Retinal pigment epithelial cell (primary cell): Measurements from ENCODE around the gene CES4A.
"Not testable (repeated sequence)": the region's sequence is repeated elsewhere in the genome, so short reads cannot be mapped to it uniquely, and the experiment has no call there.

Experiments used
- DNase-seq: peaks from one replicate; pipeline ENCODE4 v3.0.0-alpha.2; 2010; ENCODE audit warnings: low read depth
- H3K4me3 ChIP-seq: 2 replicates; pipeline ENCODE4 v1.5.1; 2011; ENCODE audit warnings: mild to moderate bottlenecking, low read length, control low read depth, moderate library complexity
- CTCF ChIP-seq: conservative IDR thresholded peaks from 2 replicates; pipeline ENCODE4 v1.5.1; 2011; ENCODE audit warnings: low read depth, low read length, control low read depth, inconsistent platforms

CES4A gene

GRCh38 chr16:67040166-67040565, 51.8 kb downstream of the CES4A start:
- H3K4me3 ChIP-seq: no peak overlapping the region
- no peak for TF ChIP-seq CTCF
- DNase-seq: no peak

GRCh38 chr16:67040906-67041305, 52.5 kb downstream of the CES4A start:
- DNase-seq: no peak
- no peak for TF ChIP-seq CTCF
- H3K4me3 ChIP-seq: no peak overlapping the region

- not testable (repeated sequence) for DNase-seq
Measured at GRCh38 chr16:67041520-67041919, 53.1 kb downstream of the CES4A start.

GRCh38 chr16:67043420-67043819, 55.0 kb downstream of the CES4A start:
- no peak for TF ChIP-seq CTCF
- H3K4me3 ChIP-seq: no peak overlapping the region
- no peak for DNase-seq

More at GRCh38 chr16:67041520-67041919, 53.1 kb downstream of the CES4A start:
- H3K4me3 ChIP-seq: not testable (repeated sequence)

GRCh38 chr16:67050796-67051195, 62.4 kb downstream of the CES4A start:
- no peak for TF ChIP-seq CTCF
- DNase-seq: no peak
- no peak overlapping the region for H3K4me3 ChIP-seq

- no peak for TF ChIP-seq CTCF
- no peak overlapping the region for H3K4me3 ChIP-seq
- no peak for DNase-seq
Measured at GRCh38 chr16:67052399-67052798, 64.0 kb downstream of the CES4A start.

GRCh38 chr16:67053767-67054334, 65.5 kb downstream of the CES4A start:
- DNase-seq: no peak
- no peak overlapping the region for H3K4me3 ChIP-seq
- no peak for TF ChIP-seq CTCF

GRCh38 chr16:67054901-67055300, 66.5 kb downstream of the CES4A start:
- H3K4me3 ChIP-seq: no peak overlapping the region
- DNase-seq: no peak
- TF ChIP-seq CTCF: no peak
